GM12878 (cell line): ENCODE measurements around the gene CAB39L. TPM values are rescaled to one million over a fixed set of nuclear protein-coding genes. Genes with fewer than 3 reads are reported as not detected.

Experiments used
- ATAC-seq: fragments of 200-7000 bp; cut with Tn5 transposase; 3 replicates; pipeline ENCODE4 v1.9.1; 2020; ENCODE audit warnings: mild to moderate bottlenecking, moderate library complexity
- BruUV-seq: library from RNA; stranded (reverse); fragments of 400-500 nt; replicated peaks from 2 replicates; lab custom pipeline; 2021; lab: Mats Ljungman, UMichigan
- CTCF ChIA-PET: fragments of 300-600 bp; sonication (Branson Sonifier 250); formaldehyde crosslinking; extraction: SDS; loops from one replicate; lab custom pipeline; 2021; ENCODE audit warnings: inconsistent platforms; lab: Yijun Ruan, JAX
- POLR2A ChIA-PET: fragments of 350-600 bp; formaldehyde crosslinking; extraction: SDS; loops from one replicate; lab custom pipeline; 2021; ENCODE audit warnings: inconsistent platforms; lab: Charles Lee
- RAD21 ChIA-PET: fragments of 300-600 bp; sonication (Branson Sonifier 250); formaldehyde crosslinking; loops from one replicate; lab custom pipeline; 2023; ENCODE audit warnings: antibody characterized with exemption; ENCODE audit not compliant: unreplicated experiment; lab: Charles Lee
- SMC1A ChIA-PET: fragments of 300-600 bp; sonication (Branson Sonifier 250); formaldehyde crosslinking; loops from one replicate; lab custom pipeline; 2023; ENCODE audit not compliant: unreplicated experiment, uncharacterized antibody; lab: Charles Lee
- DNase-seq: peaks from one replicate; pipeline ENCODE4 v3.0.0-alpha.2; 2011; ENCODE audit warnings: low read depth, low spot score
- FAIRE-seq: peaks from 3 replicates; lab custom pipeline; 2011; peaks lifted over from hg19 to GRCh38; lab: Jason Lieb, UNC
- H2AFZ ChIP-seq: 2 replicates; pipeline ENCODE4 v1.6.0; 2011; ENCODE audit warnings: low read depth, low read length, control low read depth; ENCODE audit not compliant: control insufficient read depth
- H3K27ac ChIP-seq: 2 replicates; pipeline ENCODE4 v1.5.1; 2011; ENCODE audit warnings: control low read depth; ENCODE audit not compliant: control insufficient read depth, insufficient read depth
- H3K27me3 ChIP-seq, 2 experiments: replicated peaks in 1 of 2; 2 replicates each; pipeline versions ENCODE4 v1.6.0 to v1.6.1; 2011; ENCODE audit warnings: low read length in 1 of 2; ENCODE audit not compliant: control insufficient read depth in 2 of 2, insufficient read depth in 2 of 2
- H3K36me3 ChIP-seq, 2 experiments: 2 replicates each; pipeline ENCODE4 v1.5.1; 2011; ENCODE audit warnings: low read length in 1 of 2; ENCODE audit not compliant: control insufficient read depth in 2 of 2, insufficient read depth in 2 of 2
- H3K4me1 ChIP-seq: 2 replicates; pipeline ENCODE4 v1.6.1; 2011; ENCODE audit warnings: mild to moderate bottlenecking, low read length, moderate library complexity, mixed read lengths; ENCODE audit not compliant: control insufficient read depth, insufficient read depth
- H3K4me2 ChIP-seq: 2 replicates; pipeline ENCODE4 v1.6.0; 2011; ENCODE audit warnings: control low read depth; ENCODE audit not compliant: control insufficient read depth, insufficient read depth
- H3K4me3 ChIP-seq: fragments of 200-600 bp; sonication (generic); 2 replicates; pipeline ENCODE4 v1.5.1; 2016
- H3K79me2 ChIP-seq: 2 replicates; pipeline ENCODE4 v1.6.0; 2011; ENCODE audit warnings: low read length; ENCODE audit not compliant: control insufficient read depth, insufficient read depth
- H3K9ac ChIP-seq: 2 replicates; pipeline ENCODE4 v1.8.0; 2011; ENCODE audit warnings: low read length, control low read depth, mixed read lengths; ENCODE audit not compliant: control insufficient read depth, insufficient read depth
- H3K9me3 ChIP-seq: replicated peaks from 3 replicates; pipeline ENCODE4 v1.5.1; 2011; ENCODE audit warnings: mild to moderate bottlenecking, low read length; ENCODE audit not compliant: control insufficient read depth, insufficient read depth
- H4K20me1 ChIP-seq: 2 replicates; pipeline ENCODE4 v1.6.0; 2011; ENCODE audit not compliant: control insufficient read depth, insufficient read depth
- BCL11A ChIP-seq: IDR thresholded peaks from 2 replicates; pipeline ENCODE4 v1.6.1; 2011; ENCODE audit warnings: low read depth, low read length
- BMI1 ChIP-seq: fragments of 450-650 bp; IDR thresholded peaks from 2 replicates; pipeline ENCODE4 v1.6.1; 2016; ENCODE audit warnings: mild to moderate bottlenecking, moderate library complexity, borderline replicate concordance
- CEBPB ChIP-seq, 2 experiments: fragments of 150-350 bp in 1 of 2; IDR thresholded peaks; 2 replicates each; pipeline ENCODE4 v1.6.1; 2012 to 2014; ENCODE audit warnings: low read depth in 2 of 2, low read length in 2 of 2, borderline replicate concordance in 1 of 2, inconsistent platforms in 1 of 2
- CHD2 ChIP-seq: IDR thresholded peaks from 2 replicates; pipeline ENCODE4 v1.6.1; 2011; ENCODE audit warnings: low read depth, low read length, improper control_type of control experiment, borderline replicate concordance
- EGR1 ChIP-seq, 2 experiments: IDR thresholded peaks; 1 replicate in 1 of 2; 2 replicates in 1 of 2; pipeline ENCODE4 v1.6.1; 2011 to 2012; ENCODE audit warnings: low read depth in 2 of 2, low read length in 2 of 2, borderline replicate concordance in 1 of 2, mild to moderate bottlenecking in 1 of 2, moderate library complexity in 1 of 2
- KLF5 ChIP-seq: fragments of 450-650 bp; IDR thresholded peaks from 2 replicates; pipeline ENCODE4 v1.6.1; 2014; ENCODE audit warnings: mild to moderate bottlenecking; ENCODE audit not compliant: partially characterized antibody
- MTA3 ChIP-seq: IDR thresholded peaks from 2 replicates; pipeline ENCODE4 v1.6.1; 2012; ENCODE audit warnings: low read length, inconsistent platforms, borderline replicate concordance
- NFYB ChIP-seq: IDR thresholded peaks from 2 replicates; pipeline ENCODE4 v1.6.1; 2011; ENCODE audit warnings: low read depth, mild to moderate bottlenecking, low read length, improper control_type of control experiment, moderate library complexity; ENCODE audit not compliant: insufficient read depth
- POLR2A ChIP-seq: IDR thresholded peaks from 2 replicates; pipeline ENCODE4 v1.6.1; 2011; ENCODE audit warnings: low read depth, mild to moderate bottlenecking, low read length
- RCOR1 ChIP-seq: conservative IDR thresholded peaks from 2 replicates; pipeline ENCODE4 v1.6.1; 2012; ENCODE audit warnings: low read depth, low read length, improper control_type of control experiment
- SIN3A ChIP-seq: IDR thresholded peaks from 2 replicates; pipeline ENCODE4 v1.6.1; 2012; ENCODE audit warnings: low read depth, low read length, improper control_type of control experiment
- STAT3 ChIP-seq: IDR thresholded peaks from 2 replicates; pipeline ENCODE4 v1.6.1; 2011; ENCODE audit warnings: low read depth, low read length, improper control_type of control experiment
- TCF3 ChIP-seq: IDR thresholded peaks from 2 replicates; pipeline ENCODE4 v1.6.1; 2012; ENCODE audit warnings: low read depth, mild to moderate bottlenecking, low read length, borderline replicate concordance; ENCODE audit not compliant: insufficient read depth
- WGBS: methylation state at CpG from one replicate; pipeline ENCODE4 v1.1.6; 2016; ENCODE audit warnings: low lambda C conversion rate; ENCODE audit not compliant: insufficient replicate concordance, insufficient coverage; ENCODE audit errors: missing lambda C conversion rate; 5-methylcytosine and 5-hydroxymethylcytosine counted together
- in situ Hi-C: fragments of 300-500 bp; cut with MboI; formaldehyde crosslinking; loops from 9 replicates; pipeline ENCODE4 v1.14.3; 2018; ENCODE audit warnings: mixed read lengths
- intact Hi-C: fragments of 100-400 bp; cut with micrococcal nuclease; formaldehyde crosslinking; loops from one replicate; pipeline ENCODE4 v1.14.2; 2022; ENCODE audit not compliant: unreplicated experiment
- polyA plus RNA-seq, 11 experiments: library from polyadenylated mRNA; depleted of rRNA in 4 of 11; unstranded in 6 of 11; stranded (reverse) in 5 of 11; fragments of >200 nt; fragmentation: Nextera tagmentation in 4 of 11; fragmentation: Illumina TruSeq in 1 of 11; extraction: Ambion mirVana in 4 of 11; extraction: Trizol in 1 of 11; gene quantifications; 1 replicate in 1 of 11; 2 replicates in 10 of 11; pipeline versions ENCODE4 v1.2.1 to v1.2.3, GENCODE V29; 2011 to 2016; ENCODE audit warnings: inconsistent platforms in 2 of 11, missing spikeins in 2 of 11, low read depth in 1 of 11
- total RNA-seq, 4 experiments: library from RNA; depleted of rRNA in 3 of 4; stranded (reverse); fragments of >200 nt in 3 of 4; fragmentation: Illumina TruSeq in 1 of 4; extraction: Trizol in 1 of 4; gene quantifications; 2 replicates each; pipeline versions ENCODE4 v1.2.1 to v1.2.3, GENCODE V29; 2013 to 2021
- TF ChIP-seq, protein P1 (sequence below): fragments of 450-650 bp; formaldehyde crosslinking; IDR thresholded peaks from 2 replicates; pipeline ENCODE4 v1.4.0; 2020; ENCODE audit warnings: mild to moderate bottlenecking, moderate library complexity
- TF ChIP-seq, protein P2 (sequence below): fragments of 450-650 bp; IDR thresholded peaks from 2 replicates; pipeline ENCODE4 v1.6.1; 2016; ENCODE audit warnings: mild to moderate bottlenecking

CAB39L gene
- total and polyA plus RNA-seq, 10 of the 15 experiments (the other 5 are each of a cell fraction or from before 2014, with no cell fraction given): 0.88 to 3.0 (median 1.7) TPM

DNA sequence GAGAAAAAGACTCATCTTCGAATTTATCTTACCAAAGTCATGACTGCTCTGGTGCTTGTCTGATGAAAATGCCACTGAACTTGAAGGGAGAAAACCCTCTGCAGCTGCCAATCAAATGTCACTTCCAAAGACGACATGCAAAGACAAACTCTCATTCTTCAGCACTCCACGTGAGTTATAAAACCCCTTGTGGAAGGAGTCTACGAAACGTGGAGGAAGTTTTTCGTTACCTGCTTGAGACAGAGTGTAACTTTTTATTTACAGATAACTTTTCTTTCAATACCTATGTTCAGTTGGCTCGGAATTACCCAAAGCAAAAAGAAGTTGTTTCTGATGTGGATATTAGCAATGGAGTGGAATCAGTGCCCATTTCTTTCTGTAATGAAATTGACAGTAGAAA is 32.7 kb upstream of the CAB39L start:
- Histone ChIP-seq H3K27me3 (no peaks in the 10 kb centered on the region), H3K4me3 (no peak overlapping the region), H3K9ac (no peak overlapping the region), H3K79me2 (no peaks in the 10 kb centered on the region), H3K4me1 (no peaks in the 10 kb centered on the region), H3K27ac (no peak overlapping the region), H4K20me1 (no peaks in the 10 kb centered on the region), H3K4me2 (no peak overlapping the region), H2AFZ (no peak overlapping the region), H3K36me3 (peaks cover 0 to 28% of the 10 kb centered on the region in 2 experiments; a peak in 2 of 4 replicates), H3K9me3 (no peaks in the 10 kb centered on the region)
- BruUV-seq: no TSS peak
- no peak for FAIRE-seq
- no peak for DNase-seq
- in situ Hi-C loops: no loop called here
- 98% methylated on average over 7 of the region's 7 CpGs for WGBS
- POLR2A ChIA-PET: no interaction called here
- RAD21 ChIA-PET: no interaction called here
- ATAC-seq: no peak
- CTCF ChIA-PET: interaction anchor here (0.6 kb wide), 1 partner anchor 976 kb away, joined by 3 read pairs; no protein-coding TSS in a partner anchor
- intact Hi-C loops: no loop called here
- SMC1A ChIA-PET: no interaction called here
- TF ChIP-seq, protein P1, sequence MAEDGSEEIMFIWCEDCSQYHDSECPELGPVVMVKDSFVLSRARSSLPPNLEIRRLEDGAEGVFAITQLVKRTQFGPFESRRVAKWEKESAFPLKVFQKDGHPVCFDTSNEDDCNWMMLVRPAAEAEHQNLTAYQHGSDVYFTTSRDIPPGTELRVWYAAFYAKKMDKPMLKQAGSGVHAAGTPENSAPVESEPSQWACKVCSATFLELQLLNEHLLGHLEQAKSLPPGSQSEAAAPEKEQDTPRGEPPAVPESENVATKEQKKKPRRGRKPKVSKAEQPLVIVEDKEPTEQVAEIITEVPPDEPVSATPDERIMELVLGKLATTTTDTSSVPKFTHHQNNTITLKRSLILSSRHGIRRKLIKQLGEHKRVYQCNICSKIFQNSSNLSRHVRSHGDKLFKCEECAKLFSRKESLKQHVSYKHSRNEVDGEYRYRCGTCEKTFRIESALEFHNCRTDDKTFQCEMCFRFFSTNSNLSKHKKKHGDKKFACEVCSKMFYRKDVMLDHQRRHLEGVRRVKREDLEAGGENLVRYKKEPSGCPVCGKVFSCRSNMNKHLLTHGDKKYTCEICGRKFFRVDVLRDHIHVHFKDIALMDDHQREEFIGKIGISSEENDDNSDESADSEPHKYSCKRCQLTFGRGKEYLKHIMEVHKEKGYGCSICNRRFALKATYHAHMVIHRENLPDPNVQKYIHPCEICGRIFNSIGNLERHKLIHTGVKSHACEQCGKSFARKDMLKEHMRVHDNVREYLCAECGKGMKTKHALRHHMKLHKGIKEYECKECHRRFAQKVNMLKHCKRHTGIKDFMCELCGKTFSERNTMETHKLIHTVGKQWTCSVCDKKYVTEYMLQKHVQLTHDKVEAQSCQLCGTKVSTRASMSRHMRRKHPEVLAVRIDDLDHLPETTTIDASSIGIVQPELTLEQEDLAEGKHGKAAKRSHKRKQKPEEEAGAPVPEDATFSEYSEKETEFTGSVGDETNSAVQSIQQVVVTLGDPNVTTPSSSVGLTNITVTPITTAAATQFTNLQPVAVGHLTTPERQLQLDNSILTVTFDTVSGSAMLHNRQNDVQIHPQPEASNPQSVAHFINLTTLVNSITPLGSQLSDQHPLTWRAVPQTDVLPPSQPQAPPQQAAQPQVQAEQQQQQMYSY (CRISPR knock-in tag): no peak
- no peak for TF ChIP-seq STAT3
- no peak for TF ChIP-seq KLF5
- TF ChIP-seq SIN3A: no peak
- no peak for TF ChIP-seq BMI1
- TF ChIP-seq TCF3: no peak
- TF ChIP-seq EGR1 (IDR thresholded peaks at IDR 0.05; ENCODE audit: borderline replicate concordance in 1 of 2, low read depth in 2 of 2, low read length in 2 of 2): no peak
- no peak for TF ChIP-seq NFYB
- TF ChIP-seq RCOR1: no peak
- no peak for TF ChIP-seq CEBPB (IDR thresholded peaks at IDR 0.05; ENCODE audit: borderline replicate concordance in 1 of 2, low read depth in 2 of 2, low read length in 2 of 2)
- no peak for TF ChIP-seq MTA3
- TF ChIP-seq BCL11A: no peak
- no peak for TF ChIP-seq POLR2A
- TF ChIP-seq CHD2: no peak
- TF ChIP-seq, protein P2, sequence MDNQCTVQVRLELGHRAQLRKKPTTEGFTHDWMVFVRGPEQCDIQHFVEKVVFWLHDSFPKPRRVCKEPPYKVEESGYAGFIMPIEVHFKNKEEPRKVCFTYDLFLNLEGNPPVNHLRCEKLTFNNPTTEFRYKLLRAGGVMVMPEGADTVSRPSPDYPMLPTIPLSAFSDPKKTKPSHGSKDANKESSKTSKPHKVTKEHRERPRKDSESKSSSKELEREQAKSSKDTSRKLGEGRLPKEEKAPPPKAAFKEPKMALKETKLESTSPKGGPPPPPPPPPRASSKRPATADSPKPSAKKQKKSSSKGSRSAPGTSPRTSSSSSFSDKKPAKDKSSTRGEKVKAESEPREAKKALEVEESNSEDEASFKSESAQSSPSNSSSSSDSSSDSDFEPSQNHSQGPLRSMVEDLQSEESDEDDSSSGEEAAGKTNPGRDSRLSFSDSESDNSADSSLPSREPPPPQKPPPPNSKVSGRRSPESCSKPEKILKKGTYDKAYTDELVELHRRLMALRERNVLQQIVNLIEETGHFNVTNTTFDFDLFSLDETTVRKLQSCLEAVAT: no peak
